Measurements from ENCODE around the gene FAM131C. TPM values are rescaled to one million over a fixed set of nuclear protein-coding genes. Genes with fewer than 3 reads are reported as not detected.

Gene FAM131C
- total RNA-seq, 1 donor from 2014 or later: 0.46 TPM

GRCh38 chr1:16101623-16102022 is 28.2 kb upstream of the FAM131C start:
- no peak overlapping the region for H3K4me3 ChIP-seq (ENCODE audit: low read depth, low read length)
- no peak for DNase-seq (ENCODE audit: low read depth)
- TF ChIP-seq, protein P1, sequence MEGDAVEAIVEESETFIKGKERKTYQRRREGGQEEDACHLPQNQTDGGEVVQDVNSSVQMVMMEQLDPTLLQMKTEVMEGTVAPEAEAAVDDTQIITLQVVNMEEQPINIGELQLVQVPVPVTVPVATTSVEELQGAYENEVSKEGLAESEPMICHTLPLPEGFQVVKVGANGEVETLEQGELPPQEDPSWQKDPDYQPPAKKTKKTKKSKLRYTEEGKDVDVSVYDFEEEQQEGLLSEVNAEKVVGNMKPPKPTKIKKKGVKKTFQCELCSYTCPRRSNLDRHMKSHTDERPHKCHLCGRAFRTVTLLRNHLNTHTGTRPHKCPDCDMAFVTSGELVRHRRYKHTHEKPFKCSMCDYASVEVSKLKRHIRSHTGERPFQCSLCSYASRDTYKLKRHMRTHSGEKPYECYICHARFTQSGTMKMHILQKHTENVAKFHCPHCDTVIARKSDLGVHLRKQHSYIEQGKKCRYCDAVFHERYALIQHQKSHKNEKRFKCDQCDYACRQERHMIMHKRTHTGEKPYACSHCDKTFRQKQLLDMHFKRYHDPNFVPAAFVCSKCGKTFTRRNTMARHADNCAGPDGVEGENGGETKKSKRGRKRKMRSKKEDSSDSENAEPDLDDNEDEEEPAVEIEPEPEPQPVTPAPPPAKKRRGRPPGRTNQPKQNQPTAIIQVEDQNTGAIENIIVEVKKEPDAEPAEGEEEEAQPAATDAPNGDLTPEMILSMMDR (conservative IDR thresholded peaks at IDR 0.05; ENCODE audit: low read depth, low read length): no peak

DNA sequence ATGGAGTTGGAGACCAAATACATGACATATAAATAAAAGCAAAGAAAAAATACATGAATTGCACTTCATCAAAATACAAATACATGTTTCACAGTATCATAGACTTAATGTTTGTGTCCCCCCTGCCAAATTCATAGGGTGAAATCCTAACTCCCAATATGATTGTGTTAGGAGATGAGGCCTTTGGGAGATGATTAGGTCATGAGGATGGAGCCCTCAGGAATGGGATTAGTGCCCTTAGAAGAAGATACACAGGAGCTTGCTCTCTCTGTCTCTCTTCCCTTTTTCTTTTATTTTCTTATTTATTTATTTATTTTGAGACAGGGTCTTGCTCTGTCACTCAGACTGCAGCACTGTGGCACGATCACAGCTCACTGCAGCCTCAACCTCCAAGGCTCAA is 26.0 kb upstream of the FAM131C start:
- TF ChIP-seq, protein P1 (conservative IDR thresholded peaks at IDR 0.05; ENCODE audit: low read depth, low read length): no peak
- DNase-seq (ENCODE audit: low read depth): no peak
- H3K4me3 ChIP-seq (ENCODE audit: low read depth, low read length): no peak overlapping the region

GRCh38 chr1:16095447-16095846 is 22.0 kb upstream of the FAM131C start:
- TF ChIP-seq, protein P1 (conservative IDR thresholded peaks at IDR 0.05; ENCODE audit: low read depth, low read length): no peak
- no peak for DNase-seq (ENCODE audit: low read depth)
- no peak overlapping the region for H3K4me3 ChIP-seq (ENCODE audit: low read depth, low read length)

DNA sequence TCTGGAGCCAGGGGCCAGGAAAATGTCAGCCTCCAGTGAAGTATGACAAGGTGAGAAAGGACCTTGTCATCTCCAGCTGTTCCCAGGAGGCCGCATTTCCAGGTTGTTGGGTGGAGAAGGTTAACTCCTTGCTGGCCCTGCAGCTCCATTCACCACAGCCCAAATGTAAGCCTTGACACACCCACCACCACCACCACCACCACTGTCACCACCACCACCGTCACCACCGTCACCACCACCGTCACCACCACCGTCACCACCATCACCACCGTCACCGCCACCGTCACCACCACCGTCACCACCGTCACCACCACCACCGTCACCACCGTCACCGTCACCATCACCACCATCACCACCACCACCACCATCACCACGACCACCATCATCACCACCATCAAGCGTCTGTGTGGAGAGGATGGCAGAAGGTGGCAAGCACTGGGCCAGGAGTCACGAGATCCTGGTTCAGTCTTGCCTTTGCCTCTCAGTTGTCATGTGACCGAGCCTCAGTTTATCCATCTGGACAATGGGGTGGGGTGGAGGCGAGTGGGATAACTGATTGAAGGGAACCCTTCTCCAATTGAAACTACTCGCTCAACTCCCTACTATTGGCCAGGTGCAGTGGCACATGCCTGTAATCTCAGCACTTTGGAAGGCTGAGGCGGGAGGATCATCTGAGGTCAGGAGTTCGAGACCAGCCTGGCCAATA is 21.2 kb upstream of the FAM131C start:
- H3K4me3 ChIP-seq (ENCODE audit: low read depth, low read length): no peak overlapping the region
- TF ChIP-seq, protein P1 (conservative IDR thresholded peaks at IDR 0.05; ENCODE audit: low read depth, low read length): no peak
- DNase-seq (ENCODE audit: low read depth): no peak

GRCh38 chr1:16093611-16094010 is 20.2 kb upstream of the FAM131C start:
- DNase-seq (ENCODE audit: low read depth): no peak
- no peak overlapping the region for H3K4me3 ChIP-seq (ENCODE audit: low read depth, low read length)
- TF ChIP-seq, protein P1 (conservative IDR thresholded peaks at IDR 0.05; ENCODE audit: low read depth, low read length): no peak

DNA sequence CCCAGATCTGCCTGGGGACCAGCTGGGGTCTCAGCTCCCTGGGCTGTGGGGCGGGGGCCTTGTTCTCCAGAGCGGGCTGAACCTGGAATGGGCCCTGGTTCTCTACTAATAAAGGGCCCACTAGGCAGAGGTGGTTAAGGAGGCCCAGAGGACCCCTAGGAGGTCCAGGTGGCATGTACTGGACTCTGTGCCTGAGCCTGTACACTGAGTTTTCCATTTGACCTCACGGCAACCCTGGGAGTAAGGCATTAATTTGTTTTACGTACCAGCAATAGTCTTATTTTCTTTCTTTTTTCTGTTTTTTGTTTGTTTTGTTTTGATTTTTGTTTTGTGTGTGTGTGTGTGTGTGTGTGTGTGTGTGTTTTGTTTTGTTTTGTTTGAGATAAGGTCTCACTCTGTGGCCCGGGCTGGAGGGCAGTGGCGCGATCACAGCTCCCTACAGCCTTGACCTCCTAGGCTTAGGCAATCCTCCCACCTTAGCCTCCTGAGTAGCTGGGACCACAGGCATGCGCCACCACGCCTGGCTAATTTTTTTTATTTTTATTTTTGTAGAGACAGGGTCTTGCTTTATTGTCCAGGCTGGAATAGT is 19.6 kb upstream of the FAM131C start:
- TF ChIP-seq, protein P1 (conservative IDR thresholded peaks at IDR 0.05; ENCODE audit: low read depth, low read length): no peak
- no peak overlapping the region for H3K4me3 ChIP-seq (ENCODE audit: low read depth, low read length)
- DNase-seq (ENCODE audit: low read depth): no peak

Data from epithelial cell of proximal tubule (primary cell).